Neuronal stem cell (in vitro differentiated cells): ENCODE measurements around the gene PFKP.
A peak's percentile ranks its signal among the peaks of the same experiment; 100 is the strongest.

ENCODE experiments used
- DNase-seq: peaks from one replicate; pipeline ENCODE4 v3.0.0-alpha.2; 2013; ENCODE audit warnings: low spot score
- H2AFZ ChIP-seq: one replicate; pipeline ENCODE4 v1.6.1; 2013; ENCODE audit warnings: mild to moderate bottlenecking, low read length, inconsistent platforms
- H2AK5ac ChIP-seq: 2 replicates; pipeline ENCODE4 v1.6.1; 2013; ENCODE audit warnings: low read depth, mild to moderate bottlenecking, inconsistent platforms, low read length, moderate library complexity, mixed read lengths
- H2BK120ac ChIP-seq: 2 replicates; pipeline ENCODE4 v1.6.1; 2013; ENCODE audit warnings: low read depth, mild to moderate bottlenecking, inconsistent platforms, low read length, moderate library complexity, mixed read lengths
- H2BK12ac ChIP-seq: one replicate; pipeline ENCODE4 v1.6.1; 2013; ENCODE audit warnings: low read length, inconsistent platforms
- H2BK15ac ChIP-seq: 2 replicates; pipeline ENCODE4 v1.6.1; 2013; ENCODE audit warnings: mild to moderate bottlenecking, low read length, inconsistent platforms, mixed read lengths
- H2BK5ac ChIP-seq: one replicate; pipeline ENCODE4 v1.6.1; 2013; ENCODE audit warnings: inconsistent platforms, mild to moderate bottlenecking, low read length, moderate library complexity
- H3K14ac ChIP-seq: one replicate; pipeline ENCODE4 v1.6.1; 2013; ENCODE audit warnings: low read length, inconsistent platforms
- H3K18ac ChIP-seq: 2 replicates; pipeline ENCODE4 v1.6.1; 2013; ENCODE audit warnings: low read length, inconsistent platforms
- H3K23ac ChIP-seq: 2 replicates; pipeline ENCODE4 v1.6.1; 2013; ENCODE audit warnings: low read depth, mild to moderate bottlenecking, mixed read lengths, low read length, inconsistent platforms; ENCODE audit not compliant: poor library complexity
- H3K27ac ChIP-seq: replicated peaks from 3 replicates; pipeline ENCODE4 v1.5.1; 2013; ENCODE audit warnings: low read length, inconsistent platforms
- H3K27me3 ChIP-seq, 3 experiments: 2 replicates each; pipeline ENCODE4 v1.6.1; 2013; ENCODE audit warnings: low read length in 3 of 3, mild to moderate bottlenecking in 2 of 3, inconsistent platforms in 1 of 3, low read depth in 1 of 3, mixed read lengths in 1 of 3, moderate library complexity in 1 of 3; ENCODE audit not compliant: control insufficient read depth in 3 of 3, insufficient read depth in 3 of 3
- H3K36me3 ChIP-seq, 2 donors: replicated peaks in 1 of 2; 2 replicates each; pipeline ENCODE4 v1.6.1; 2013; ENCODE audit warnings: low read length in 2 of 2; ENCODE audit not compliant: control insufficient read depth in 2 of 2, insufficient read depth in 2 of 2
- H3K4ac ChIP-seq: 2 replicates; pipeline ENCODE4 v1.6.1; 2013; ENCODE audit warnings: inconsistent platforms, mild to moderate bottlenecking, low read length, moderate library complexity
- H3K4me1 ChIP-seq, 2 donors: 1 replicate in 1 of 2; 2 replicates in 1 of 2; pipeline ENCODE4 v1.6.1; 2013; ENCODE audit warnings: low read length in 2 of 2, low read depth in 1 of 2; ENCODE audit not compliant: control insufficient read depth in 2 of 2, insufficient read depth in 1 of 2
- H3K4me2 ChIP-seq: one replicate; pipeline ENCODE4 v1.6.1; 2013; ENCODE audit warnings: mild to moderate bottlenecking, low read length, inconsistent platforms; ENCODE audit not compliant: insufficient read depth, poor library complexity, severe bottlenecking
- H3K4me3 ChIP-seq, 2 donors: 2 replicates each; pipeline ENCODE4 v1.5.1; 2013; ENCODE audit warnings: low read length in 2 of 2, mild to moderate bottlenecking in 2 of 2, inconsistent platforms in 1 of 2, moderate library complexity in 1 of 2
- H3K79me1 ChIP-seq: one replicate; pipeline ENCODE4 v1.6.1; 2013; ENCODE audit warnings: low read depth, mild to moderate bottlenecking, inconsistent platforms, low read length, moderate library complexity
- H3K9ac ChIP-seq: one replicate; pipeline ENCODE4 v1.6.1; 2013; ENCODE audit warnings: mild to moderate bottlenecking, low read depth, low read length, inconsistent platforms; ENCODE audit not compliant: poor library complexity
- H3K9me3 ChIP-seq, 2 donors: replicated peaks in 1 of 2; 2 replicates each; pipeline versions ENCODE3 to v1.6.1; 2013; ENCODE audit warnings: low read length in 2 of 2, mild to moderate bottlenecking in 2 of 2, inconsistent platforms in 1 of 2, low read depth in 1 of 2, mixed read lengths in 1 of 2, moderate library complexity in 1 of 2; ENCODE audit not compliant: control insufficient read depth in 2 of 2, insufficient read depth in 1 of 2
- H4K8ac ChIP-seq: one replicate; pipeline ENCODE4 v1.6.1; 2013; ENCODE audit warnings: low read depth, mild to moderate bottlenecking, inconsistent platforms, low read length, moderate library complexity
- H4K91ac ChIP-seq: one replicate; pipeline ENCODE4 v1.6.1; 2013; ENCODE audit warnings: low read length, low read depth, mild to moderate bottlenecking, inconsistent platforms; ENCODE audit not compliant: poor library complexity
- WGBS, 2 donors: extraction: QIAGEN DNeasy Blood & Tissue Kit; methylation state at CpG; one replicate each; pipeline ENCODE4 v1.1.7; 2013; ENCODE audit warnings: missing lambda C conversion rate in 2 of 2, mixed read lengths in 1 of 2; ENCODE audit not compliant: insufficient read length in 2 of 2, insufficient replicate concordance in 1 of 2; ENCODE audit errors: extremely low coverage in 2 of 2; 5-methylcytosine and 5-hydroxymethylcytosine counted together

PFKP gene

DNA sequence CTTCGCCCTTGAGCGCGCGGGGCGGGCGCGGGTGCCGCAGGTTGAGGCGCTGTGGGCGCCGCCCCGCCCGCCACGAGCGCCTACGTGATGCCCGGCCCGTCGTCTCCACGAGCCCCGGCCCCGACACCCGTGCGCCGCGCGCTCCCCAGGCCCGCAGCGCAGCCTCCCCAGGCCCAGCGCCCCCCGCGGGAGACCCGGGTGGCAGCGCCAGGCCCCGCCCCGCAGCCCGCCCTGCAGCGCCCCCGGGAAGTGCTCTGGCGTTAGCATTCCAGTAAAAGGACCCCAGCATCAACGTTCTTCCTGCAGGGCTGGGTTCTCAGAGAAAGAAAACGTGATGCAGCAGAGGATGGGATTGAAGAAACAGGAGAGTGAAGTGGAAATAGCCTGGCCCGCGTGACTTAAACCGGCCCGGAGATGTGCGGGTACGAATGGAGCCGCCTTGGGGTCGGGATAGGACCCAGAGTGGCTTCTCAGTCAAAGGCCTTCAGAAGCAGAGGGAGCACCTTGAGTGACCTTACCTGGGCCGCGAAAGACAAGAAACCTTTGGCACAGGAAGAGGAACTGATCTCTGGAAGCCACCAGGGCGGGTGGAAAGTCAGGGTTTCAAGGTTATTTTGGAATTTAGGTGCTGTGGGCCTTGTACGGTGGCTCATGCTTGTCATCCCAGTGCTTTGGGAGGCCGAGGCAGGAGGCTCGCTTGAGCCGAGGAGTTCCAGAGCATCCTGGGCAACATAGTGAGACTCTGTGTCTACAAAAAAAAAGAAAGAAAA is 1.8 kb downstream of the PFKP start:
- H3K4me3 ChIP-seq = peak overlapping the region; percentile 53 to 89
- DNase-seq = no peak
- peak overlapping the region; percentile 96 for H2AFZ ChIP-seq
- no peaks in the 10 kb centered on the region for H3K79me1 ChIP-seq
- peaks cover 0 to 3% of the 10 kb centered on the region in 2 donors for H3K4me1 ChIP-seq
- H3K4me2 ChIP-seq = peak overlapping the region; percentile 98
- peak overlapping the region; percentile 53 for H2BK15ac ChIP-seq
- no peak overlapping the region for H4K8ac ChIP-seq
- H3K14ac ChIP-seq = peak overlapping the region; percentile 86
- H3K18ac ChIP-seq = peak overlapping the region; percentile 96
- peak overlapping the region; percentile 90 for H3K9ac ChIP-seq
- peaks cover 4 to 38% (median 17%) of the 10 kb centered on the region in 3 experiments for H3K27me3 ChIP-seq
- no peak overlapping the region for H2BK120ac ChIP-seq
- H3K23ac ChIP-seq = peak overlapping the region; percentile 17
- H4K91ac ChIP-seq = no peak overlapping the region
- WGBS, 2 donors = no CpG with 5 or more reads among the region's 57 CpGs
- H3K27ac ChIP-seq = no peak overlapping the region
- peak overlapping the region; percentile 20 for H2AK5ac ChIP-seq
- H2BK12ac ChIP-seq = no peak overlapping the region
- no peak overlapping the region for H3K4ac ChIP-seq
- no peaks in the 10 kb centered on the region for H3K36me3 ChIP-seq
- no peak overlapping the region for H2BK5ac ChIP-seq
- no peaks in the 10 kb centered on the region for H3K9me3 ChIP-seq

DNA sequence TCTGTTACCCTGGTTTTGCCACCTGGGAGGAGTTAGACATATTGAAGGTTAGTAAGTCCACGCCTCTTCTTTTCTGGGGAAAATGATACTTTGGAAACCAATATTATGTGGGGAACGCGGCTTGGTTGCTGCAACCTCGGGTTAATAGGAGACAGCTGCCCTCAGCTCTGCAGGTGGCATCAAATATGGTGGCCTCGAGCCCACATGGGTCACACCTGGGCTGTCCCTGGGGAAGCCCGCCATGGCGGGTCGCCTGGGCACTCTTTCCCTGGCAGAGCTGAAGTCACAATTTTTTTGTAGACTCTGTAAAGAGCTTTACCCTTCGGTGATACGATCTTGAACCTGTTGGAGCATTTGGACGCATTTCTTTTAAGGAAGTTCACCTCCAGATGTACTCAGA is 2.5 kb downstream of the PFKP start:
- Histone ChIP-seq H3K14ac (no peak overlapping the region), H3K79me1 (no peaks in the 10 kb centered on the region), H3K27ac (no peak overlapping the region), H2AFZ (no peak overlapping the region), H3K27me3 (peaks cover 4 to 32% (median 17%) of the 10 kb centered on the region in 3 experiments), H3K4ac (no peak overlapping the region), H3K18ac (no peak overlapping the region), H2BK120ac (no peak overlapping the region), H3K9ac (no peak overlapping the region), H3K23ac (no peak overlapping the region), H2BK12ac (no peak overlapping the region), H3K4me1 (peaks cover 0 to 3% of the 10 kb centered on the region in 2 donors), H2AK5ac (no peak overlapping the region), H4K8ac (no peak overlapping the region), H3K4me3 (no peak overlapping the region), H2BK5ac (no peak overlapping the region), H4K91ac (no peak overlapping the region), H3K36me3 (no peaks in the 10 kb centered on the region), H3K4me2 (no peak overlapping the region), H2BK15ac (no peak overlapping the region), H3K9me3 (no peaks in the 10 kb centered on the region)
- WGBS, 2 donors = no CpG with 5 or more reads among the region's 11 CpGs
- no peak for DNase-seq

DNA sequence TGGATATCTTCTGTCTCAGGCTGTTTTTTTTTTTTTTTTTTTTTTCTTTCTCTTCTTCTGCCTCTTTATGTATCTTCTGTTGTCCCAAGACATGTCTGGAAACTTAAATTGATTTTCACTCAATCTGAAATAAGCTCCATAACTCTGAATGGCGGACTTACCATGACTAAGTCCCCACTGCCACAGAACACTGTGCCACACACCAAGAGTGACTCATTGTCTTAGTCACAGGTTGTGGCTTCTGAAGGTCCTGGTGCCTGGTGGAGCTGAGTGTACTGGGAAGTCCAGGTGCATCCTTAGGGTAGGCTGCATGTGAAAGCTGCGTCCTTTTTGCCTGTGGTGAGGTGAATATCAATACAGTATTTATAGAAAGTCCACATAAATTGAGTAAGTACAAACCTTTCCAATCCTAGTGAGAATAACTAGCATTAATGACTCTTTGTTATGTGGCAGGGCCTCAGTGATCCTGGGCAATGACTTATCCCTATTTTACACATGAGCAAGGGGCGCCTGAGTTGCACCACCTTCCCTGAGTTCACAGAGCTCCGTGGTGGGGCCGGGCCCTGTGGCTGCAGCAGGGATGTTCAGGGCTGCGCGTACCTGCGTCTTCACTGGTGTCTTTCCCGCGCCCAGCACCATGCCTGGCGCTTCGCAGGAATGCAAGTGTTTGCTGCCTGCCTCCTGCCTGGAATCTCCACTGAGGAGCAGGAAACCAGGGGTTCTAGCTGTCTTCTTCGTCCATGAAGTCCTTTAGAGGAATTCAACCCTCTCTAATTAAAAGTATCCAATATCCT is 4.3 kb downstream of the PFKP start:
- no peak for DNase-seq
- H2BK12ac ChIP-seq = no peak overlapping the region
- H2AK5ac ChIP-seq = no peak overlapping the region
- H3K9ac ChIP-seq = no peak overlapping the region
- no CpG with 5 or more reads among the region's 13 CpGs for WGBS, 2 donors
- no peak overlapping the region for H3K27ac ChIP-seq
- no peak overlapping the region for H3K4ac ChIP-seq
- H3K79me1 ChIP-seq = no peaks in the 10 kb centered on the region
- H4K91ac ChIP-seq = no peak overlapping the region
- H3K18ac ChIP-seq = no peak overlapping the region
- H3K36me3 ChIP-seq = no peaks in the 10 kb centered on the region
- no peak overlapping the region for H2BK15ac ChIP-seq
- peaks cover 0 to 3% of the 10 kb centered on the region in 2 donors for H3K4me1 ChIP-seq
- no peak overlapping the region for H4K8ac ChIP-seq
- peaks cover 2 to 15% (median 8%) of the 10 kb centered on the region in 3 experiments for H3K27me3 ChIP-seq
- H3K4me3 ChIP-seq = no peak overlapping the region
- H3K4me2 ChIP-seq = no peak overlapping the region
- H3K23ac ChIP-seq = no peak overlapping the region
- no peaks in the 10 kb centered on the region for H3K9me3 ChIP-seq
- H3K14ac ChIP-seq = no peak overlapping the region
- no peak overlapping the region for H2BK5ac ChIP-seq
- no peak overlapping the region for H2AFZ ChIP-seq
- H2BK120ac ChIP-seq = no peak overlapping the region
